Measurements from ENCODE around the gene PYURF.

Gene PYURF

DNA sequence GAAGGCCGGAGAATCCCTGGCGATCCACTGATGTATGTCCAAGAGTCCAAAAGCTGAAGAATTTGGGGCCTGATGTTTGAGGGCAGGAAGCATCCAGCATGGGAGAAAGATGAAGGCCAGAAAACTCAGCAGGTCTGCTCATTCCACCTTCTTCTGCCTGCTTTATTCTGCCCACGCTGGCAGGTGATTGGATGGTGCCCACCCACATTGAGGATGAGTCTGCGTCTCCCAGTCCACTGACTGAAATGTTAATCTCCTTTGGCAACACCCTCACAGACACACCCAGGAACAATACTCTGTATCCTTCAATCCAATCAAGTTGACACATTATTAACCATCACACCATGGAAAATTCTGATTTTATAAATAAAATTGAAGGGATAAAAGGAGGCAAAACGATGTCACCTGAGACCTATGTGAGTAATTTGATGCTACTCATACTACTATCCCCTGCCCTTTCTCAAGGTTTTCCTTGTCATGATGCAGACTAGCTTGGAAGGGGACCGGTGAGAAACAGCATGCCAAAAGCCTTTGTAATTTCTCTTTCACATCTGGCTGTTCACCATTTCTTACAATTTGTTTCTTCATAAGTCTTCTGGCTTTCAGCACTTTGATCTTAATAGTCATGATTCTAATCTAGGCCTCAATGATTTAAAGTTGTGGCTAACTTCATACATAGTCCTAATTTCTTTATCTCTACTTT, 9.7 kb upstream of the PYURF start:
- H2AFZ ChIP-seq (ENCODE audit: low read depth, low read length), result peak overlapping the region; percentile 74
- H2BK5ac ChIP-seq (ENCODE audit: low read depth, low read length, poor library complexity, severe bottlenecking), result no peak overlapping the region
- no peak overlapping the region for H2BK120ac ChIP-seq (ENCODE audit: low read depth, low read length)
- no peak overlapping the region for H2BK12ac ChIP-seq (ENCODE audit: low read length in 2 of 2)
- H3K4ac ChIP-seq (ENCODE audit: low read depth in 1 of 2, low read length in 2 of 2), result no peak overlapping the region
- H3K79me1 ChIP-seq (replicated peaks; ENCODE audit: low read length, poor library complexity, severe bottlenecking), result no peaks in the 10 kb centered on the region
- H3K23ac ChIP-seq (ENCODE audit: low read length in 2 of 2), result no peak overlapping the region
- peak; percentile 49 for DNase-seq
- H3K18ac ChIP-seq (ENCODE audit: low read depth in 1 of 2, low read length in 2 of 2), result no peak overlapping the region
- H3K36me3 ChIP-seq (ENCODE audit: control insufficient read depth in 1 of 2, insufficient read depth in 2 of 2, low read depth in 1 of 2, low read length in 2 of 2), result no peaks in the 10 kb centered on the region
- 52% methylated on average over 6 of the region's 6 CpGs for WGBS
- H3K4me3 ChIP-seq (ENCODE audit: insufficient read depth in 1 of 2, low read depth in 1 of 2, low read length in 2 of 2), result peak overlapping the region in 1 of 2 experiments; percentile 45
- H4K91ac ChIP-seq (ENCODE audit: low read length), result no peak overlapping the region
- peak overlapping the region; percentile 90 for H3K9ac ChIP-seq (ENCODE audit: low read length)
- H4K8ac ChIP-seq (ENCODE audit: low read length), result no peak overlapping the region
- H3K4me2 ChIP-seq (ENCODE audit: low read length, poor library complexity, severe bottlenecking), result no peak overlapping the region
- no peak overlapping the region for H3K14ac ChIP-seq (ENCODE audit: low read length in 2 of 2)
- H3K27ac ChIP-seq (ENCODE audit: low read length, poor library complexity, severe bottlenecking), result no peak overlapping the region
- no peak overlapping the region for H2AK5ac ChIP-seq (ENCODE audit: low read length, severe bottlenecking)
- no peak overlapping the region for H2BK15ac ChIP-seq (ENCODE audit: low read depth, poor library complexity, severe bottlenecking)
- H3K4me1 ChIP-seq (ENCODE audit: control insufficient read depth, insufficient read depth, low read depth, low read length), result no peaks in the 10 kb centered on the region
- H3K9me3 ChIP-seq (ENCODE audit: control insufficient read depth, low read length), result no peaks in the 10 kb centered on the region
- H3K27me3 ChIP-seq (ENCODE audit: control insufficient read depth in 1 of 2, insufficient read depth in 1 of 2, low read length in 2 of 2), result no peaks in the 10 kb centered on the region

DNA sequence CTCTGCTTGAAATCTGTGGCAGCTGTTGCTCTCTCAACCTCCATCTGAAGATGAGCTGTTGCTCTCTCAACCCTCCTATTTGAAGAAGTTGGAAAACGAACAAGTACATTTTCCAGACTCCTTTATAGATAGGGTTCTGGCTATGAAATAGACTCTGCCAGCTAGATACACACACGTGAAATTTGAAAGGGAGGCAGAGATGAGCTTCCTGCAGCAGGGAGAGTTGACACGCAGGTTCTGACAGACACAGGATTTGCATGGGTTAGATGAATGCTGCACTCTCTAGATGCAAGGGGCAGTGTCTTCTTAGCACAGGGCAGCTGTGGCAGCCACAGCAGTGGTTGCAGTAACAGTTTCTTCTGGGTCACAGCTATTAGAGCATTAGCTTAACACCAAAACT, 8.0 kb upstream of the PYURF start:
- no peak overlapping the region for H3K4me3 ChIP-seq (ENCODE audit: insufficient read depth in 1 of 2, low read depth in 1 of 2, low read length in 2 of 2)
- peak overlapping the region; percentile 50 for H3K9ac ChIP-seq (ENCODE audit: low read length)
- H2BK15ac ChIP-seq (ENCODE audit: low read depth, poor library complexity, severe bottlenecking), result no peak overlapping the region
- H2AFZ ChIP-seq (ENCODE audit: low read depth, low read length), result no peak overlapping the region
- no peak for DNase-seq
- H3K23ac ChIP-seq (ENCODE audit: low read length in 2 of 2), result no peak overlapping the region
- H4K91ac ChIP-seq (ENCODE audit: low read length), result no peak overlapping the region
- H2BK120ac ChIP-seq (ENCODE audit: low read depth, low read length), result no peak overlapping the region
- H3K14ac ChIP-seq (ENCODE audit: low read length in 2 of 2), result no peak overlapping the region
- 32% methylated on average over 2 of the region's 3 CpGs for WGBS
- no peaks in the 10 kb centered on the region for H3K27me3 ChIP-seq (ENCODE audit: control insufficient read depth in 1 of 2, insufficient read depth in 1 of 2, low read length in 2 of 2)
- H3K9me3 ChIP-seq (ENCODE audit: control insufficient read depth, low read length), result no peaks in the 10 kb centered on the region
- H2BK12ac ChIP-seq (ENCODE audit: low read length in 2 of 2), result no peak overlapping the region
- H3K4me1 ChIP-seq (ENCODE audit: control insufficient read depth, insufficient read depth, low read depth, low read length), result no peaks in the 10 kb centered on the region
- no peak overlapping the region for H3K18ac ChIP-seq (ENCODE audit: low read depth in 1 of 2, low read length in 2 of 2)
- H3K27ac ChIP-seq (ENCODE audit: low read length, poor library complexity, severe bottlenecking), result no peak overlapping the region
- H3K36me3 ChIP-seq (ENCODE audit: control insufficient read depth in 1 of 2, insufficient read depth in 2 of 2, low read depth in 1 of 2, low read length in 2 of 2), result no peaks in the 10 kb centered on the region
- H3K79me1 ChIP-seq (replicated peaks; ENCODE audit: low read length, poor library complexity, severe bottlenecking), result no peaks in the 10 kb centered on the region
- no peak overlapping the region for H3K4me2 ChIP-seq (ENCODE audit: low read length, poor library complexity, severe bottlenecking)
- no peak overlapping the region for H3K4ac ChIP-seq (ENCODE audit: low read depth in 1 of 2, low read length in 2 of 2)
- no peak overlapping the region for H2BK5ac ChIP-seq (ENCODE audit: low read depth, low read length, poor library complexity, severe bottlenecking)
- no peak overlapping the region for H2AK5ac ChIP-seq (ENCODE audit: low read length, severe bottlenecking)
- H4K8ac ChIP-seq (ENCODE audit: low read length), result no peak overlapping the region

DNA sequence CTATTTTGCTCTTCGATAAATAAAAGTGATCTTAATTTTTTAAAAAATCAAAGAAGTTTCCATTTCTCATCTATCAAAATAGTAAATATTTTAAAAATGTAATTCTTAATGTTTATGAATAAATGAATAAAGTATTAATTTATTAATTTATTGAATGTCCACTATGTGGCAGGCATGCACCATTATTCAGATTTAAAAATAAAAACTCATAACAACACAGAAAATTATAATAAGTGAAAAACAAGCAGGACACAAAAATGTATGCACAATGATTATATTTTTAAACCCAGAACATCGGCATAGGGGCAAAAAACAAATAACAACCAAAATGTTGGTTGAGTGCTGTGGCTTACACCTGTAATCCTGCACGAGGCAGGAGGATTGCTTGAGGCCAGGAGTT, 5.3 kb upstream of the PYURF start:
- Histone ChIP-seq H4K91ac (ENCODE audit: low read length) (no peak overlapping the region), H3K18ac (ENCODE audit: low read depth in 1 of 2, low read length in 2 of 2) (no peak overlapping the region), H3K9ac (ENCODE audit: low read length) (peak overlapping the region; percentile 7), H3K27ac (ENCODE audit: low read length, poor library complexity, severe bottlenecking) (no peak overlapping the region), H2BK15ac (ENCODE audit: low read depth, poor library complexity, severe bottlenecking) (no peak overlapping the region), H3K4ac (ENCODE audit: low read depth in 1 of 2, low read length in 2 of 2) (no peak overlapping the region), H3K14ac (ENCODE audit: low read length in 2 of 2) (no peak overlapping the region), H3K79me1 (replicated peaks; ENCODE audit: low read length, poor library complexity, severe bottlenecking) (peaks cover 7% of the 10 kb centered on the region), H2AK5ac (ENCODE audit: low read length, severe bottlenecking) (no peak overlapping the region), H3K9me3 (ENCODE audit: control insufficient read depth, low read length) (no peaks in the 10 kb centered on the region), H2AFZ (ENCODE audit: low read depth, low read length) (no peak overlapping the region), H2BK5ac (ENCODE audit: low read depth, low read length, poor library complexity, severe bottlenecking) (no peak overlapping the region), H3K27me3 (ENCODE audit: control insufficient read depth in 1 of 2, insufficient read depth in 1 of 2, low read length in 2 of 2) (no peaks in the 10 kb centered on the region), H3K4me2 (ENCODE audit: low read length, poor library complexity, severe bottlenecking) (no peak overlapping the region), H3K4me3 (ENCODE audit: insufficient read depth in 1 of 2, low read depth in 1 of 2, low read length in 2 of 2) (no peak overlapping the region), H2BK12ac (ENCODE audit: low read length in 2 of 2) (no peak overlapping the region), H3K23ac (ENCODE audit: low read length in 2 of 2) (no peak overlapping the region), H3K4me1 (ENCODE audit: control insufficient read depth, insufficient read depth, low read depth, low read length) (no peaks in the 10 kb centered on the region), H2BK120ac (ENCODE audit: low read depth, low read length) (no peak overlapping the region), H4K8ac (ENCODE audit: low read length) (no peak overlapping the region), H3K36me3 (ENCODE audit: control insufficient read depth in 1 of 2, insufficient read depth in 2 of 2, low read depth in 1 of 2, low read length in 2 of 2) (no peaks in the 10 kb centered on the region)
- DNase-seq, result no peak
- 100% methylated on average over 2 of the region's 3 CpGs for WGBS

DNA sequence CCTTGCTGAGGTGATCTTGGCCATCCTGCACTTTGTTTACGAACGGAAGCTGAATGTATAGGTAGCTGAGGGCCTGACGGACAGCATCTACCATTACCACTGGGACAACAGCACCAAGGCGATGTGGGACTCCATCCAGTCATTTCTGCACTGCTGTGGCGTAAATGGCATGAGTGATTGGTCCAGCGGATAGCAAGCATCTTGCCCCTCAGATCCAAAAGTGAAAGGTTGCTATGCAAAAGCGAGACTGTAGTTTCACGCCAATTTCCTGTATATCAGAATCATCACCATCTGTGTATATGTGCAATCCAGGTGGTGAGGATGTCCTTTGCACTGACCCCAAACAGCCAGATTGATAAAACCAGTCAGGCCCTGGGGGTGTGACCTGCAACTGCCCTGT, 4.2 kb upstream of the PYURF start:
- Histone ChIP-seq H3K4me2 (ENCODE audit: low read length, poor library complexity, severe bottlenecking) (no peak overlapping the region), H2BK15ac (ENCODE audit: low read depth, poor library complexity, severe bottlenecking) (no peak overlapping the region), H4K8ac (ENCODE audit: low read length) (no peak overlapping the region), H4K91ac (ENCODE audit: low read length) (no peak overlapping the region), H3K27ac (ENCODE audit: low read length, poor library complexity, severe bottlenecking) (no peak overlapping the region), H3K9me3 (ENCODE audit: control insufficient read depth, low read length) (no peaks in the 10 kb centered on the region), H2BK120ac (ENCODE audit: low read depth, low read length) (no peak overlapping the region), H2BK5ac (ENCODE audit: low read depth, low read length, poor library complexity, severe bottlenecking) (no peak overlapping the region), H2BK12ac (ENCODE audit: low read length in 2 of 2) (no peak overlapping the region), H3K79me1 (replicated peaks; ENCODE audit: low read length, poor library complexity, severe bottlenecking) (peaks cover 9% of the 10 kb centered on the region), H3K9ac (ENCODE audit: low read length) (no peak overlapping the region), H2AFZ (ENCODE audit: low read depth, low read length) (no peak overlapping the region), H3K27me3 (ENCODE audit: control insufficient read depth in 1 of 2, insufficient read depth in 1 of 2, low read length in 2 of 2) (no peaks in the 10 kb centered on the region), H3K4me1 (ENCODE audit: control insufficient read depth, insufficient read depth, low read depth, low read length) (peaks cover 2% of the 10 kb centered on the region), H2AK5ac (ENCODE audit: low read length, severe bottlenecking) (no peak overlapping the region), H3K36me3 (ENCODE audit: control insufficient read depth in 1 of 2, insufficient read depth in 2 of 2, low read depth in 1 of 2, low read length in 2 of 2) (no peaks in the 10 kb centered on the region), H3K18ac (ENCODE audit: low read depth in 1 of 2, low read length in 2 of 2) (no peak overlapping the region), H3K23ac (ENCODE audit: low read length in 2 of 2) (no peak overlapping the region), H3K4me3 (ENCODE audit: insufficient read depth in 1 of 2, low read depth in 1 of 2, low read length in 2 of 2) (no peak overlapping the region), H3K4ac (ENCODE audit: low read depth in 1 of 2, low read length in 2 of 2) (no peak overlapping the region), H3K14ac (ENCODE audit: low read length in 2 of 2) (no peak overlapping the region)
- DNase-seq, result no peak
- 97% methylated on average over 8 of the region's 8 CpGs for WGBS

Data from mesenchymal stem cell (in vitro differentiated cells and primary cell).